ENCODE data around the gene AFAP1L2. TPM values are rescaled to one million over a fixed set of nuclear protein-coding genes. Genes with fewer than 3 reads are reported as not detected.
A peak's percentile ranks its signal among the peaks of the same experiment; 100 is the strongest.

The AFAP1L2 gene
- total RNA-seq, 1 experiment from 2014 or later: 2.1 TPM

DNA sequence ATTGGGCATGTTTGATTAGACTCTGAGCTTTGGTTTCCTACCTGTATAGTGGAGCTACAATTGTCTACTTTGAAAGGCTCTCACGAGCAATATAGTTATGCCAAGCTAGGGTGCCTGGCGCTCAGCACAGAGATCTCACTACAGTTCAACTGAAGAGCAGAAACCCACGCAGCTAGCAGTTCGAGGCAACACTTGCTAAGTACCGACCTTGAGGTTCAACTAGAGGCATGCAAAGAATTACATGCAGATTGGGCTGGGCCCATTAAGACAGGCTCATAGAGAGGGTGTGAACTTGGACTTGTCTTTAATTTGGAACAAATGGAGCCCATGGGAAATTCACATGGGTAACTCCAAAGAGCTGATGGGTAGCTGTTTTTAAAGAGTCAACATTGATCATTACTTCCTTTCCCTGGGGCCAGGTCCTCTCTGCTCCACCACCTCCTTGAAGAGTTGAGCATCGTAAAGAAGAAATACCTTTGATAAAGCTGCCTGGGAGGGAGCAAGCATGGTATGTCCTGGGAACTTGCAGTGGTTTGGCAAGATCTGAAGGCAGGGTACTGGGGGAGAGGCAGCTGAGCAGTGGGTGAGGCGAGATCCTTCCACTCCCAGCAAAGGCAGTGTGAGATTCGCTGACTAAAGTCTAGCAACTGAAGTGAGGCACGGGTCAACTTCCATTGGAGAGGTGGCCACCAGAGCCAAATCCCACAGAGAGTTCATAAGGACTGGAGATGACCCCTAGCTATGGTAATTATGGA is 25.5 kb upstream of the AFAP1L2 start:
- DNase-seq: no peak
- no peaks in the 10 kb centered on the region for H3K27me3 ChIP-seq (ENCODE audit: control insufficient read depth, insufficient read depth, low read length)
- no peak overlapping the region for H3K4me3 ChIP-seq (ENCODE audit: insufficient read depth, low read depth, low read length)
- no peaks in the 10 kb centered on the region for H3K36me3 ChIP-seq (replicated peaks; ENCODE audit: control insufficient read depth, insufficient read depth, low read length)

DNA sequence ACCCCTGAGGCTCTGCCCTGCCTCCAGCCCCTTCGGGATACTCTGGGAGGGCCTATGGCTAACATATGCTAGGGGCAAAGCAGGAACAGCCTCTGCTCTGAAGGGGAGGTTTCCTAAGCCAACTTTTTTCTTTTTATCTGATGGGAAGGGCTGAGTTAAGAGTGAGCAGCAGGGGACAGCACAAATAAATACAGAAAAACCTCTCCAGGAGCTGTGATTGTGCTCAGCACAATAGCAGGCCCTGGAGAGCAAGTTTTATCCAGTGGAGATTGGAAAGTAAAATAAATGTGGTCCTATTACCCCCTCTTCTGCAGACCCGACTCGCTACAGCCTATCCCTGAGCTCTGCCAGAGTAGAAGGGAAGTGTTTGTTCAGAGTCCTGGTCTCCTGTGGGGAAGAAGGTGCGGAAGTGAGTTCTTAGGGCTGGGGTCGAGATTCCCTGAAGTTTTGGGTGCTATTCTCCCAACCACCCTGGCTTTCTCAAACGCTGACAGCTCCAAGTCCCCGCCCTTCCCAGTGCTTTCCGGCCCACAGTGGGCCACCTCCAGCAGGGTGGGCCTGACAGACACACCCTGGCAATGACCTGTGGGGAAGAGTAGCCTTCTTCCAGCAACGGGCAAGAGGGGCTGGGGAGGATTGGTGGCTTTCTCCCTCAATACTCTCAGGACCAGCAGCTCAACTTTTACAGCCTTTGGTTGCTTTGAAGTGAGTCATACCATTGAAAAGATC is 23.0 kb upstream of the AFAP1L2 start:
- no peak for DNase-seq
- Histone ChIP-seq H3K27me3 (ENCODE audit: control insufficient read depth, insufficient read depth, low read length) (no peaks in the 10 kb centered on the region), H3K4me3 (ENCODE audit: insufficient read depth, low read depth, low read length) (no peak overlapping the region), H3K36me3 (replicated peaks; ENCODE audit: control insufficient read depth, insufficient read depth, low read length) (no peaks in the 10 kb centered on the region)

DNA sequence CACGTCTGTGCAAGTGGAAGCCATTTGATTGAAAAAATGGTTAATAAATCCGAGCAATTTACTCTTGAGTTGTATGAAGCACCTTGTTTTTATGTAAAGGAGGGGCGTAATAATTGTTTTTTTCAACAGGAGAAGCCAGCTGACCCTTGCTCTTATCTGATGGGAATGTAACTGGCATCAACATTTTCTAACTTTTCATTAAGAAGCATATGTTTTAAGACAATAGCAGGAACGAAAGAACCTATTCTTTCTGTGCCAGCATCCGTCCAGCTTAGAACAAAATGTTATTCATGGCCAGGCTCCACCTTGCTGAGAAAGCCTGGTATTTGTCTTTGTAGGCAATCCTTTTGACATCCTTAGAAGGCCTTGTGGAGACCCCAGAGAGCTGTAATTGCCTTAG is 22.2 kb upstream of the AFAP1L2 start:
- Histone ChIP-seq H3K4me3 (ENCODE audit: insufficient read depth, low read depth, low read length) (no peak overlapping the region), H3K27me3 (ENCODE audit: control insufficient read depth, insufficient read depth, low read length) (no peaks in the 10 kb centered on the region), H3K36me3 (replicated peaks; ENCODE audit: control insufficient read depth, insufficient read depth, low read length) (no peaks in the 10 kb centered on the region)
- DNase-seq: no peak

- no peak for DNase-seq
- Histone ChIP-seq H3K4me3 (ENCODE audit: insufficient read depth, low read depth, low read length) (no peak overlapping the region), H3K36me3 (replicated peaks; ENCODE audit: control insufficient read depth, insufficient read depth, low read length) (no peaks in the 10 kb centered on the region), H3K27me3 (ENCODE audit: control insufficient read depth, insufficient read depth, low read length) (no peaks in the 10 kb centered on the region)
Measured at GRCh38 chr10:114420811-114421485, 16.6 kb upstream of the AFAP1L2 start.

DNA sequence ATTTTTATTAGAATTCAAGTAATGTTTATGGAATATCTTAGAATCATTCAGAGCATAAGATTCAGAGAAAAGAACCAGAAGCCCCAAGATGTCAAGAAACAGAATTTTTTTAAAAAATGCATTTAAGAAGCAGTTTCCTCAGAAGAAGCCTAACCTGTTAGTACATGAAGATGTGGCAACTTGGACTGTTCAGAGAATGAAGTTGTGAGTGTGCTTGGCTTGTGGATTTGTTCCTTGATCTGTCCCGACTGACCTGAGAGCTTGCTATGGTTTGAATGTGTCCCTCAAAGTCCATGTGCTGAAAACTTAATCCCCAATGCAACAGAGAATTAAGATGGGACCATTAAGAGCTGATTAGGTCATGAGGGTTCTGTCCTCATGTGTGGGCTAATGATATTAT is 13.8 kb upstream of the AFAP1L2 start:
- no peak overlapping the region for H3K4me3 ChIP-seq (ENCODE audit: insufficient read depth, low read depth, low read length)
- no peak for DNase-seq
- H3K36me3 ChIP-seq (replicated peaks; ENCODE audit: control insufficient read depth, insufficient read depth, low read length): no peaks in the 10 kb centered on the region
- no peaks in the 10 kb centered on the region for H3K27me3 ChIP-seq (ENCODE audit: control insufficient read depth, insufficient read depth, low read length)

GRCh38 chr10:114412907-114413797 is 8.8 kb upstream of the AFAP1L2 start:
- Histone ChIP-seq H3K4me3 (ENCODE audit: insufficient read depth, low read depth, low read length) (no peak overlapping the region), H3K27me3 (ENCODE audit: control insufficient read depth, insufficient read depth, low read length) (peaks cover 1% of the 10 kb centered on the region; the same call in 1 of the 2 replicates), H3K36me3 (replicated peaks; ENCODE audit: control insufficient read depth, insufficient read depth, low read length) (no peaks in the 10 kb centered on the region)
- DNase-seq: no peak

GRCh38 chr10:114408968-114409444 is 4.7 kb upstream of the AFAP1L2 start:
- Histone ChIP-seq H3K36me3 (replicated peaks; ENCODE audit: control insufficient read depth, insufficient read depth, low read length) (no peaks in the 10 kb centered on the region), H3K4me3 (ENCODE audit: insufficient read depth, low read depth, low read length) (no peak overlapping the region), H3K27me3 (ENCODE audit: control insufficient read depth, insufficient read depth, low read length) (peaks cover 24% of the 10 kb centered on the region)
- no peak for DNase-seq

DNA sequence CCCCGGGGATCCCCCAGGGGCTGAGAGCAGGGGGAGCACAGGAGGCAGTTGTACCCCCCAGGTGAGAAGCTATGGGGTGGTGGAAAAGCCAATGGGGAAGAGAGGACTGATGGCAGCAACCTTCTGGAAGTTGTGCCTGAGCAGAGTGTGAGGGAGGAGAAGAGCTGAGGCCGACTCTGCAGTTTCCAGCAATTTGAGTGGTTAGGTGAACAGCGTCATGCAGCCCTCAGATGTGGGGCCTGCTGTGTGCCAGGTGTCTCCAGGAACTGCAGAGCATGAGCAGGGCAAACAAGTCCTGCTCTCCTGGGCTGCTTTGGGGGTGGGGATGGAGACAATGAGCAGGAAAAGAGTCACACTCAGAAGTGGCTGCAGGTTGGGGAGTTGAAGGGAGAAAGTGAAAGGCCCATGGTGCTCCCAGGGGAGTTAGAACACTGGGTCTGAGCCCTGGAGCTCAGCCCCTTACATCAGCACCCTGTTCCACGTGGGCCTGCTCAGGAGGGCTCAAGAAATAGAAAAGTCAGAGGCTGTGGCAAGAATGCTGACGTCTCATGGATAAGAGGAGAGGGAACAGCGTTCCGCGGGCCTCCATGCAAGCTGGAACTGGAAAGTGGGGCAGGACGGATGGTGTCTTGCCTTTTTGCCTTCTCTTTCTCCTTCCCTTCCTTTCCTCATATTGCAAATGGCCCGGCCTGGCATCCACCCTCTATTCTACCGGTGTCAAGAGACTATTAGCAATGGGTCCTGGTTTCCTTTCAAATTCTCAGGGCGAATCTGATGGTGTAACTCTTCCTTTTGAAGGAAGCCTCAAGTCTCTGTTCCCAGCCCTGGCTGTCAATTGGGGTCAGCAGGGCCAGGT is 4.0 kb upstream of the AFAP1L2 start:
- H3K4me3 ChIP-seq (ENCODE audit: insufficient read depth, low read depth, low read length): no peak overlapping the region
- H3K36me3 ChIP-seq (replicated peaks; ENCODE audit: control insufficient read depth, insufficient read depth, low read length): no peaks in the 10 kb centered on the region
- peaks cover 30% of the 10 kb centered on the region for H3K27me3 ChIP-seq (ENCODE audit: control insufficient read depth, insufficient read depth, low read length)
- DNase-seq: no peak

DNA sequence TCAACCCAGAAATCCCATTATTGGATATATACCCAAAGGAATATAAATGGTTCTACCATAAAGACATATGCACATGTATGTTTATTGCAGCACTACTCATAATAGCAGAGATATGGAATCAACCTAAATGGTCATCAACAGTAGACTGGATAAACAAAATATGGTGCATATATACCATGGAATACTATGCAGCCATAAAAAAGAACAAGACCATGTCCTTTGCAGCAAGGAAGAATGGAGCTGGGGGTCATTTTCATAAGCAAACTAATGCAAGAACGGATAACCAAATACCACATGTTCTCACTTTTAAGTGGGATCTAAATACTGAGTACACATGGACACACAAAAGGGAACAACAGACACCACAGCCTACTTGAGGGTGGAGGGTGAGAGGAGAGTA is 2.2 kb upstream of the AFAP1L2 start:
- Histone ChIP-seq H3K27me3 (ENCODE audit: control insufficient read depth, insufficient read depth, low read length) (peaks cover 42% of the 10 kb centered on the region), H3K4me3 (ENCODE audit: insufficient read depth, low read depth, low read length) (no peak overlapping the region), H3K36me3 (replicated peaks; ENCODE audit: control insufficient read depth, insufficient read depth, low read length) (no peaks in the 10 kb centered on the region)
- no peak for DNase-seq

DNA sequence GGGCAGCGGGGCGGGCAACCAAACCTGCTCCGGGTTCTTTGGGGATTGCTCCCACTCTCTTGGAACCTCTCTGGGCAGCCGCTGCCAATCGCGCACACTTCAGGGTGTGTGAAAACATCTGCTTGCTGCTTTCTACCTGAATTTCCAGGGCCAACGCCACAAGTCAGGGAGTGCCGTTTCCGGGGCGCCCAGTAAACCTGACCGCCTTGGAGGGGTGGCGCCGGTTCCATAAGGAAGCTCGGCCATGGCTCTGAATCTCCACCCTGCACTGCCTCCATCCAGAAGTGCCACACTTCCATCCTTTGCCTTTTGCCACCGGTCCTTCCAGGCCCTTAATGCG is 679 bp upstream of the AFAP1L2 start:
- H3K4me3 ChIP-seq (ENCODE audit: insufficient read depth, low read depth, low read length): peak overlapping the region; percentile 60
- peaks cover 42% of the 10 kb centered on the region for H3K27me3 ChIP-seq (ENCODE audit: control insufficient read depth, insufficient read depth, low read length)
- H3K36me3 ChIP-seq (replicated peaks; ENCODE audit: control insufficient read depth, insufficient read depth, low read length): no peaks in the 10 kb centered on the region
- no peak for DNase-seq

DNA sequence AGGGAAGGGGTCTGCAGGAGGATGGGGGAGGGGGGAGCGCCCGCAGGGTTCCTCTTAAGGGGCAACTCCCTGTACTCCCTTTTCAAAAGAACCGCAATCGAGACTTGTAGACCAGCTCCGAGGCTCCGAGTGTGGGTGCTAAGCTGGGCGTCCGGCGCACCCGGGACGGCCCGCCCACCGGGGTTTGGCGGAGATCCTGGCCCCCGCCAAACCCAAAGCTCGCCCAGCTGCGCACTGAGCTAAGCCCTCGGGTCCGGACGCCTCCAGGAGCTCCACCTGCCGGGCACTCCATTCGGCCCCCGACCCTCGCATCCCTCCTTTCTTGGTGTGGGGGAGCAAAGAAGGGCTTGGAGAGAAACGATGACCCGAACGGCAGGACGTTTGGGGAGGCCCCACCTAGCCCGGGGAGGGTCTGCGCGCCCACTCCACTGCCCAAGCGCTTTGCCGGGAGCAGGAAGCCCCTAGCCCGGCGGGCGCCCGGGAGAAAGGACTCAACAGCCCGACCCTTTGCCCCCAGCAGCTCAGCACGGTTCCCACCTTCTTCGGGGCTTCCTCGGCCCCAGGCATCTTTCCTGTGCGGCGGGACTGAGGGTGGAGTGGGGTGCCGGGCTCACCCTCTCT is 651 bp downstream of the AFAP1L2 start:
- DNase-seq: peak; percentile 89

DNA sequence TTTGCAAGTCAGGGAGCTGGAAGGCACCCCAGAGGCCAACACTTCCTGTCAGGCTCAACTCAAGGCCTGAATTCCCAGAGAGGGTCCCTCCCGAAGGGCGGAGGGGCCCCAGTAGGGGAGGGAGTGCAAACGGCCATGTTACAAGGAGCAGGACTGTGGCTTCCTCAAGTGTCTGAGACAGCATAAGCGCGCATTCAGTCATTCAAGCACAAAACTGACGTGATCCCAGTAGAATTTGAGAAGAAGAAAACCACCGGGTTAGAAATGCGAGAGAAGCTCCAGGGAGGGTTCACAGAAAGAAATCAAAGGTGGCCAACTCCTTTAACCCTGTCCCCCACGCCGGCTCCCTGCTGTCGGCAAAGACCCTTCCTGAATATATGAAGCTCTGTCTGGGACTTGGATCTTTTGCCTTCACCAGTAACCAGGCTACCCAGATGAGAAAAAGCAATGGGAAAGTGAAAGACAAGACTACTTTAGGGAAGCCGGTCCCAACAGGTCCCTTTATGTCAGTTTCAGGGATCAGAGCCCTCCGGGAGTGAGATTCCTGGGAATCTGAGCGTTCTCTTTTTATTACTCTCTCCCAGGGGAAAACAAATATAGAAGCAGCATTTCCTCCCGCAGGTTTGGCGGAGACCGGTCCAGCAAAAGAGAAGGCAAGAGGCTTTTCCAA is 1.3 kb downstream of the AFAP1L2 start:
- no peaks in the 10 kb centered on the region for H3K36me3 ChIP-seq (replicated peaks; ENCODE audit: control insufficient read depth, insufficient read depth, low read length)
- DNase-seq: peak; percentile 67
- peaks cover 39% of the 10 kb centered on the region for H3K27me3 ChIP-seq (ENCODE audit: control insufficient read depth, insufficient read depth, low read length)
- H3K4me3 ChIP-seq (ENCODE audit: insufficient read depth, low read depth, low read length): peak overlapping the region; percentile 60

More for the DNA sequence above, 651 bp downstream of the AFAP1L2 start:
- Histone ChIP-seq H3K36me3 (replicated peaks; ENCODE audit: control insufficient read depth, insufficient read depth, low read length) (no peaks in the 10 kb centered on the region), H3K27me3 (ENCODE audit: control insufficient read depth, insufficient read depth, low read length) (peaks cover 42% of the 10 kb centered on the region), H3K4me3 (ENCODE audit: insufficient read depth, low read depth, low read length) (peak overlapping the region; percentile 60)

DNA sequence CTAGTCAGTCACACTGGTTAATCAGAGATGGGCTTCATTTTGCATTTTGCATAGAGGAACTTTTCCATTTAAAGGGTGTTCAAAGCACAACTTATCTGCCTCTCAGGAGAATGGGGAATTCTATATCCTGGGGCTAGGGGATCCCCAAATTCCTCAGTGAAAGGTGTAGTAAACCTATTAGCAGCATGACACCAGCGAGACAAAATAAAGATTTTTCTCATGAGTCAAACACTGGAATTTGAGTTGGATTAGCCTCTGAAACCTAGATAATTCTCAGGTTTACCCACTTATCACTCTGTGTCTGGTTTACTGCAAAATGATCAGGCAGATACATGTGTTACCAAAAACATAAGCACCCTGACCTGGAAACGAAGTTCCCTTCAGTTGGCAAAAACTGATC is 2.1 kb downstream of the AFAP1L2 start:
- no peak overlapping the region for H3K4me3 ChIP-seq (ENCODE audit: insufficient read depth, low read depth, low read length)
- no peak for DNase-seq

More for the DNA sequence above, 2.1 kb downstream of the AFAP1L2 start:
- Histone ChIP-seq H3K27me3 (ENCODE audit: control insufficient read depth, insufficient read depth, low read length) (peaks cover 36% of the 10 kb centered on the region), H3K36me3 (replicated peaks; ENCODE audit: control insufficient read depth, insufficient read depth, low read length) (no peaks in the 10 kb centered on the region)

Measured in H7 (cell line).